IMR-90 (cell line): Measurements from ENCODE around the gene SYNPO2. TPM values are rescaled to one million over a fixed set of nuclear protein-coding genes. Genes with fewer than 3 reads are reported as not detected.

Experiments used
- ATAC-seq: fragments of 200-7000 bp; cut with Tn5 transposase; 2 replicates; pipeline ENCODE4 v1.9.1; 2020; ENCODE audit warnings: low read depth, mild to moderate bottlenecking, moderate library complexity
- BruUV-seq: library from RNA; stranded (reverse); fragments of 400-500 nt; replicated peaks from 2 replicates; lab custom pipeline; 2021; lab: Mats Ljungman, UMichigan
- CTCF ChIA-PET: fragments of 300-600 bp; formaldehyde crosslinking; extraction: SDS; loops from one replicate; lab custom pipeline; 2021; ENCODE audit warnings: antibody characterized with exemption; lab: Yijun Ruan, JAX
- POLR2A ChIA-PET: fragments of 300-600 bp; sonication (Branson Sonifier 250); formaldehyde crosslinking; loops from one replicate; lab custom pipeline; 2022; ENCODE audit warnings: antibody characterized with exemption; ENCODE audit not compliant: unreplicated experiment; lab: Charles Lee
- DNase-seq: peaks from one replicate; pipeline ENCODE4 v3.0.0; 2013
- H2AFZ ChIP-seq: replicated peaks from 2 replicates; pipeline ENCODE3; 2013; ENCODE audit warnings: low read length, mild to moderate bottlenecking; ENCODE audit not compliant: poor library complexity
- H2AK5ac ChIP-seq: 2 replicates; pipeline ENCODE4 v1.6.1; 2013; ENCODE audit warnings: low read depth, low read length, inconsistent platforms
- H2AK9ac ChIP-seq: replicated peaks from 2 replicates; pipeline ENCODE3; 2013; ENCODE audit warnings: mild to moderate bottlenecking, low read depth, low read length, moderate library complexity; ENCODE audit not compliant: poor library complexity
- H2BK120ac ChIP-seq: 2 replicates; pipeline ENCODE4 v1.6.1; 2013; ENCODE audit warnings: low read depth, low read length, inconsistent platforms
- H2BK15ac ChIP-seq: 3 replicates; pipeline ENCODE4 v1.6.1; 2013; ENCODE audit warnings: low read depth, low read length, inconsistent platforms
- H2BK20ac ChIP-seq: 2 replicates; pipeline ENCODE4 v1.6.1; 2013; ENCODE audit warnings: low read depth, mild to moderate bottlenecking, inconsistent platforms, low read length, moderate library complexity
- H2BK5ac ChIP-seq: 2 replicates; pipeline ENCODE4 v1.6.1; 2013; ENCODE audit warnings: mild to moderate bottlenecking, low read depth, low read length, inconsistent platforms; ENCODE audit not compliant: poor library complexity, severe bottlenecking
- H3K14ac ChIP-seq: replicated peaks from 2 replicates; pipeline ENCODE4 v1.6.1; 2013; ENCODE audit warnings: low read depth, low read length, inconsistent platforms
- H3K18ac ChIP-seq: 2 replicates; pipeline ENCODE4 v1.6.1; 2013; ENCODE audit warnings: low read depth, low read length, control low read depth
- H3K23ac ChIP-seq: 2 replicates; pipeline ENCODE4 v1.6.1; 2013; ENCODE audit warnings: low read depth, low read length, inconsistent platforms
- H3K27ac ChIP-seq: 2 replicates; pipeline ENCODE4 v1.5.1; 2013; ENCODE audit warnings: mild to moderate bottlenecking, control low read depth, low read length; ENCODE audit not compliant: insufficient read depth
- H3K27me3 ChIP-seq: 2 replicates; pipeline ENCODE4 v1.6.1; 2013; ENCODE audit warnings: low read length; ENCODE audit not compliant: control insufficient read depth, insufficient read depth
- H3K36me3 ChIP-seq: 2 replicates; pipeline ENCODE4 v1.6.1; 2013; ENCODE audit warnings: low read length, mixed read lengths; ENCODE audit not compliant: control insufficient read depth, insufficient read depth
- H3K4ac ChIP-seq: 2 replicates; pipeline ENCODE4 v1.6.1; 2013; ENCODE audit warnings: low read depth, low read length, inconsistent platforms
- H3K4me1 ChIP-seq: 2 replicates; pipeline ENCODE4 v1.6.1; 2013; ENCODE audit warnings: low read length, mixed read lengths; ENCODE audit not compliant: control insufficient read depth, insufficient read depth
- H3K4me2 ChIP-seq: 2 replicates; pipeline ENCODE4 v1.6.1; 2013; ENCODE audit warnings: low read depth, mild to moderate bottlenecking, control low read depth, low read length, moderate library complexity
- H3K4me3 ChIP-seq: 2 replicates; pipeline ENCODE4 v1.5.1; 2013; ENCODE audit warnings: low read depth, mild to moderate bottlenecking, control low read depth, low read length, moderate library complexity; ENCODE audit not compliant: insufficient read depth
- H3K56ac ChIP-seq: 2 replicates; pipeline ENCODE4 v1.6.1; 2013; ENCODE audit warnings: low read length, inconsistent platforms; ENCODE audit not compliant: insufficient read depth; ENCODE audit errors: extremely low read depth
- H3K79me1 ChIP-seq, 2 experiments: 2 replicates each; pipeline ENCODE4 v1.6.1; 2013; ENCODE audit warnings: low read length in 2 of 2, inconsistent platforms in 1 of 2, low read depth in 1 of 2
- H3K9ac ChIP-seq: 2 replicates; pipeline ENCODE4 v1.6.1; 2013; ENCODE audit warnings: low read depth, low read length, control low read depth
- H3K9me1 ChIP-seq: 2 replicates; pipeline ENCODE4 v1.6.1; 2013; ENCODE audit warnings: low read length, inconsistent platforms; ENCODE audit not compliant: insufficient read depth
- H3K9me3 ChIP-seq: 2 replicates; pipeline ENCODE4 v1.6.1; 2013; ENCODE audit warnings: low read length; ENCODE audit not compliant: control insufficient read depth, insufficient read depth
- H4K20me1 ChIP-seq: 2 replicates; pipeline ENCODE4 v1.6.1; 2013; ENCODE audit warnings: low read length, inconsistent platforms; ENCODE audit not compliant: insufficient read depth
- H4K5ac ChIP-seq: 2 replicates; pipeline ENCODE4 v1.6.1; 2013; ENCODE audit warnings: mild to moderate bottlenecking, low read depth, low read length, control low read depth
- H4K8ac ChIP-seq, 2 experiments: 2 replicates each; pipeline ENCODE4 v1.6.1; 2013; ENCODE audit warnings: low read depth in 2 of 2, low read length in 2 of 2, control low read depth in 1 of 2, inconsistent platforms in 1 of 2
- H4K91ac ChIP-seq: 2 replicates; pipeline ENCODE4 v1.6.1; 2013; ENCODE audit warnings: low read depth, low read length, inconsistent platforms; ENCODE audit not compliant: insufficient read depth
- BHLHE40 ChIP-seq: fragments of 150-350 bp; IDR thresholded peaks from 2 replicates; pipeline ENCODE4 v1.6.1; 2016; ENCODE audit warnings: mild to moderate bottlenecking, low read depth, low read length
- CEBPB ChIP-seq: IDR thresholded peaks from 2 replicates; pipeline ENCODE4 v1.6.1; 2012; ENCODE audit warnings: low read depth, low read length, improper control_type of control experiment
- CHD1 ChIP-seq: IDR thresholded peaks from 2 replicates; pipeline ENCODE4 v1.6.1; 2012; ENCODE audit warnings: low read depth, low read length, improper control_type of control experiment
- FOS ChIP-seq: fragments of 150-350 bp; IDR thresholded peaks from 2 replicates; pipeline ENCODE4 v1.6.1; 2016; ENCODE audit warnings: low read depth, low read length
- MAFK ChIP-seq: IDR thresholded peaks from 2 replicates; pipeline ENCODE4 v1.6.1; 2012; ENCODE audit warnings: low read depth, low read length, improper control_type of control experiment
- MAZ ChIP-seq: IDR thresholded peaks from 2 replicates; pipeline ENCODE4 v1.6.1; 2012; ENCODE audit warnings: low read depth, mild to moderate bottlenecking, low read length, improper control_type of control experiment, moderate library complexity, borderline replicate concordance
- MXI1 ChIP-seq: IDR thresholded peaks from 2 replicates; pipeline ENCODE4 v1.6.1; 2012; ENCODE audit warnings: low read depth, mild to moderate bottlenecking, low read length, moderate library complexity, borderline replicate concordance
- NFE2L2 ChIP-seq: fragments of 150-350 bp; IDR thresholded peaks from 2 replicates; pipeline ENCODE4 v1.6.1; 2016; ENCODE audit warnings: low read depth, mild to moderate bottlenecking, low read length
- POLR2A ChIP-seq: IDR thresholded peaks from 2 replicates; pipeline ENCODE4 v1.6.1; 2012; ENCODE audit warnings: mild to moderate bottlenecking, low read depth, low read length
- RAD21 ChIP-seq: IDR thresholded peaks from 2 replicates; pipeline ENCODE4 v1.6.1; 2012; ENCODE audit warnings: low read length, improper control_type of control experiment
- RCOR1 ChIP-seq: IDR thresholded peaks from 2 replicates; pipeline ENCODE4 v1.6.1; 2012; ENCODE audit warnings: mild to moderate bottlenecking, low read length, improper control_type of control experiment; ENCODE audit not compliant: insufficient replicate concordance
- RFX5 ChIP-seq: IDR thresholded peaks from 2 replicates; pipeline ENCODE4 v1.8.0; 2012; ENCODE audit warnings: low read depth, mild to moderate bottlenecking, low read length, moderate library complexity
- SMC3 ChIP-seq: fragments of 150-350 bp; IDR thresholded peaks from 2 replicates; pipeline ENCODE4 v1.6.1; 2016; ENCODE audit warnings: low read depth, mild to moderate bottlenecking, antibody characterized with exemption, low read length, moderate library complexity
- WGBS, 2 experiments: methylation state at CpG; one replicate each; pipeline versions ENCODE4 v1.1.5 to v1.1.7; 2013; ENCODE audit warnings: missing lambda C conversion rate in 2 of 2; ENCODE audit not compliant: insufficient read length in 1 of 2; ENCODE audit errors: extremely low coverage in 2 of 2; 5-methylcytosine and 5-hydroxymethylcytosine counted together
- dilution Hi-C: fragments of 300-500 bp; cut with HindIII; formaldehyde crosslinking; loops from one replicate; pipeline ENCODE4 v1.14.3; 2018; ENCODE audit warnings: low sequenced_read_pairs; ENCODE audit not compliant: unreplicated experiment
- in situ Hi-C: fragments of 300-500 bp; cut with MboI; formaldehyde crosslinking; loops from 3 replicates; pipeline ENCODE4 v1.14.3; 2019; ENCODE audit warnings: low sequenced_read_pairs, inconsistent platforms, mixed read lengths
- intact Hi-C: fragments of 100-400 bp; cut with micrococcal nuclease; formaldehyde crosslinking; loops from 2 replicates; pipeline ENCODE4 v1.10.0; 2022
- polyA plus RNA-seq, 3 experiments: library from polyadenylated mRNA; depleted of rRNA; stranded (reverse); fragments of >200 nt; gene quantifications; 2 replicates each; pipeline ENCODE4 v1.2.3, GENCODE V29; 2012; ENCODE audit warnings: low replicate concordance in 1 of 3
- total RNA-seq: library from RNA; depleted of rRNA; stranded (reverse); fragments of >200 nt; gene quantifications from 2 replicates; pipeline ENCODE4 v1.2.3, GENCODE V29; 2012
- TF ChIP-seq, protein P1 (sequence below): conservative IDR thresholded peaks from 2 replicates; pipeline ENCODE4 v1.5.1; 2012; ENCODE audit warnings: mild to moderate bottlenecking, low read depth, low read length, improper control_type of control experiment
- TF ChIP-seq, protein P2 (sequence below): fragments of 150-350 bp; IDR thresholded peaks from 2 replicates; pipeline ENCODE4 v1.6.1; 2017; ENCODE audit warnings: mild to moderate bottlenecking, antibody characterized with exemption, low read length, low read depth
- TF ChIP-seq, protein P3 (sequence below): fragments of 150-350 bp; IDR thresholded peaks from 2 replicates; pipeline ENCODE4 v1.6.1; 2016; ENCODE audit warnings: low read depth, mild to moderate bottlenecking, low read length, moderate library complexity, borderline replicate concordance

Gene SYNPO2
- total and polyA plus RNA-seq, 2 of the 4 experiments (the other 2 are of a cell fraction), result 0.99 to 1.8 TPM

DNA sequence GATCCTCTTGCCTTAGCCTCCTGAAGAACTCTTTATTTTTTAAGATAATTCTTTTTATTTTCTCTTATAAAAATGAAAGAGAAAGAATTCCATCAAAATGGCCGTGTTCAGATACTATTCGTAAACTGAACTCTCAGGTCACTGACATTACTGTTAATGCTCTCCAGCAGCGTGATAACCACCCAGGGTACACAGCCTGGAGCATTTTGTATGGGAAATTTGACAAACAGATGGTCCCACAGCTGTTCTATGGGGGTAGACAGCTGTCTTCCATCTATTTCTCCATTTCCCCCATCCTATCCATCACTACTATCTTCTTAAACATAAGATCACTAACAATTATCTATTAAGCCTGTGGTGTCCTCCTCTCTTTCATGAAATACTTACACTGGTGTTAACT is 47.8 kb downstream of the SYNPO2 start:
- H2BK120ac ChIP-seq, result no peak overlapping the region
- no peaks in the 10 kb centered on the region for H3K79me1 ChIP-seq
- no peak overlapping the region for H3K56ac ChIP-seq
- H3K9me3 ChIP-seq, result no peaks in the 10 kb centered on the region
- no peaks in the 10 kb centered on the region for H3K4me1 ChIP-seq
- dilution Hi-C loops, result no loop called here
- H4K8ac ChIP-seq, result no peak overlapping the region
- no peak overlapping the region for H3K14ac ChIP-seq
- CTCF ChIA-PET, result no interaction called here
- H2BK5ac ChIP-seq, result no peak overlapping the region
- DNase-seq (no peak), ATAC-seq (no peak)
- intact Hi-C loops, result no loop called here
- WGBS, 2 experiments, result no CpG with 5 or more reads among the region's 3 CpGs
- H3K18ac ChIP-seq, result no peak overlapping the region
- H4K5ac ChIP-seq, result no peak overlapping the region
- H3K27me3 ChIP-seq, result no peaks in the 10 kb centered on the region; the same call in 1 of the 2 replicates
- no peak overlapping the region for H3K27ac ChIP-seq
- no peak overlapping the region for H2AK9ac ChIP-seq
- no peak overlapping the region for H2BK15ac ChIP-seq
- POLR2A ChIA-PET, result no interaction called here
- no peak overlapping the region for H3K4me3 ChIP-seq
- no peak overlapping the region for H2BK20ac ChIP-seq
- H2AFZ ChIP-seq, result no peak overlapping the region
- no peak overlapping the region for H2AK5ac ChIP-seq
- no peak overlapping the region for H3K9ac ChIP-seq
- BruUV-seq, result no TSS peak
- TF ChIP-seq RCOR1 (no peak), POLR2A (no peak), MAZ (no peak), MAFK (no peak), CHD1 (no peak), FOS (no peak), CEBPB (no peak), RFX5 (no peak), MXI1 (no peak), NFE2L2 (no peak), SMC3 (no peak), BHLHE40 (no peak), RAD21 (no peak)
- TF ChIP-seq, protein P1, sequence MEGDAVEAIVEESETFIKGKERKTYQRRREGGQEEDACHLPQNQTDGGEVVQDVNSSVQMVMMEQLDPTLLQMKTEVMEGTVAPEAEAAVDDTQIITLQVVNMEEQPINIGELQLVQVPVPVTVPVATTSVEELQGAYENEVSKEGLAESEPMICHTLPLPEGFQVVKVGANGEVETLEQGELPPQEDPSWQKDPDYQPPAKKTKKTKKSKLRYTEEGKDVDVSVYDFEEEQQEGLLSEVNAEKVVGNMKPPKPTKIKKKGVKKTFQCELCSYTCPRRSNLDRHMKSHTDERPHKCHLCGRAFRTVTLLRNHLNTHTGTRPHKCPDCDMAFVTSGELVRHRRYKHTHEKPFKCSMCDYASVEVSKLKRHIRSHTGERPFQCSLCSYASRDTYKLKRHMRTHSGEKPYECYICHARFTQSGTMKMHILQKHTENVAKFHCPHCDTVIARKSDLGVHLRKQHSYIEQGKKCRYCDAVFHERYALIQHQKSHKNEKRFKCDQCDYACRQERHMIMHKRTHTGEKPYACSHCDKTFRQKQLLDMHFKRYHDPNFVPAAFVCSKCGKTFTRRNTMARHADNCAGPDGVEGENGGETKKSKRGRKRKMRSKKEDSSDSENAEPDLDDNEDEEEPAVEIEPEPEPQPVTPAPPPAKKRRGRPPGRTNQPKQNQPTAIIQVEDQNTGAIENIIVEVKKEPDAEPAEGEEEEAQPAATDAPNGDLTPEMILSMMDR, result no peak
- TF ChIP-seq, protein P2, sequence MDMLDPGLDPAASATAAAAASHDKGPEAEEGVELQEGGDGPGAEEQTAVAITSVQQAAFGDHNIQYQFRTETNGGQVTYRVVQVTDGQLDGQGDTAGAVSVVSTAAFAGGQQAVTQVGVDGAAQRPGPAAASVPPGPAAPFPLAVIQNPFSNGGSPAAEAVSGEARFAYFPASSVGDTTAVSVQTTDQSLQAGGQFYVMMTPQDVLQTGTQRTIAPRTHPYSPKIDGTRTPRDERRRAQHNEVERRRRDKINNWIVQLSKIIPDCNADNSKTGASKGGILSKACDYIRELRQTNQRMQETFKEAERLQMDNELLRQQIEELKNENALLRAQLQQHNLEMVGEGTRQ, result no peak
- TF ChIP-seq, protein P3, sequence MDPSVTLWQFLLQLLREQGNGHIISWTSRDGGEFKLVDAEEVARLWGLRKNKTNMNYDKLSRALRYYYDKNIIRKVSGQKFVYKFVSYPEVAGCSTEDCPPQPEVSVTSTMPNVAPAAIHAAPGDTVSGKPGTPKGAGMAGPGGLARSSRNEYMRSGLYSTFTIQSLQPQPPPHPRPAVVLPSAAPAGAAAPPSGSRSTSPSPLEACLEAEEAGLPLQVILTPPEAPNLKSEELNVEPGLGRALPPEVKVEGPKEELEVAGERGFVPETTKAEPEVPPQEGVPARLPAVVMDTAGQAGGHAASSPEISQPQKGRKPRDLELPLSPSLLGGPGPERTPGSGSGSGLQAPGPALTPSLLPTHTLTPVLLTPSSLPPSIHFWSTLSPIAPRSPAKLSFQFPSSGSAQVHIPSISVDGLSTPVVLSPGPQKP, result no peak
- no peak overlapping the region for H3K4me2 ChIP-seq
- no peak overlapping the region for H4K91ac ChIP-seq
- H3K36me3 ChIP-seq, result no peaks in the 10 kb centered on the region
- no peaks in the 10 kb centered on the region for H3K9me1 ChIP-seq
- in situ Hi-C loops, result no loop called here
- H3K4ac ChIP-seq, result no peak overlapping the region
- no peaks in the 10 kb centered on the region for H4K20me1 ChIP-seq
- H3K23ac ChIP-seq, result no peak overlapping the region
